Neural cell (in vitro differentiated cells): ENCODE measurements around the gene GFRA3. TPM values are rescaled to one million over a fixed set of nuclear protein-coding genes. Genes with fewer than 3 reads are reported as not detected.

Experiments used
- H2AFZ ChIP-seq: fragments of 200-600, 300-800 bp; sonication (generic), shearing (Covaris generic); 2 replicates; pipeline ENCODE4 v1.6.0; 2014; ENCODE audit warnings: low read depth, mild to moderate bottlenecking, antibody characterized with exemption, low read length, moderate library complexity
- H3F3A ChIP-seq: fragments of 200-600 bp; shearing (Covaris generic); 2 replicates; pipeline ENCODE4 v1.6.1; 2016; ENCODE audit warnings: mild to moderate bottlenecking, moderate library complexity, mixed read lengths, antibody characterized with exemption, low read length; ENCODE audit not compliant: insufficient read depth, poor library complexity, severe bottlenecking
- H3K27ac ChIP-seq: fragments of 200-600, 300-800 bp; sonication (generic), shearing (Covaris generic); 2 replicates; pipeline ENCODE4 v1.5.1; 2014; ENCODE audit warnings: mild to moderate bottlenecking, low read length, moderate library complexity
- H3K27me3 ChIP-seq: fragments of 300-800, 200-600 bp; sonication (generic), shearing (Covaris generic); 2 replicates; pipeline ENCODE4 v1.6.0; 2014; ENCODE audit warnings: mild to moderate bottlenecking, low read depth, low read length, moderate library complexity; ENCODE audit not compliant: insufficient read depth
- H3K36me3 ChIP-seq: fragments of 300-800, 200-600 bp; sonication (generic), shearing (Covaris generic); 2 replicates; pipeline ENCODE4 v1.5.1; 2014; ENCODE audit warnings: mild to moderate bottlenecking, antibody characterized with exemption, low read length, moderate library complexity; ENCODE audit not compliant: insufficient read depth
- H3K4me2 ChIP-seq: fragments of 300-800, 200-600 bp; sonication (generic), shearing (Covaris generic); 2 replicates; pipeline ENCODE4 v1.6.0; 2014; ENCODE audit warnings: mild to moderate bottlenecking, low read length
- H3K4me3 ChIP-seq: fragments of 300-800, 200-600 bp; sonication (generic), shearing (Covaris generic); 2 replicates; pipeline ENCODE4 v1.5.1; 2014; ENCODE audit warnings: mild to moderate bottlenecking, low read length, moderate library complexity
- H3K79me2 ChIP-seq: fragments of 200-600 bp; shearing (Covaris generic); replicated peaks from 2 replicates; pipeline ENCODE4 v1.6.0; 2014; ENCODE audit warnings: mild to moderate bottlenecking, low read length, moderate library complexity; ENCODE audit not compliant: insufficient read depth
- H3K9ac ChIP-seq: fragments of 300-800, 200-600 bp; sonication (generic), shearing (Covaris generic); 2 replicates; pipeline ENCODE4 v1.6.1; 2016; ENCODE audit warnings: mild to moderate bottlenecking, low read length, mixed read lengths
- H3K9me2 ChIP-seq: fragments of 200-600 bp; shearing (Covaris generic); 2 replicates; pipeline ENCODE4 v1.6.1; 2016; ENCODE audit warnings: mild to moderate bottlenecking, low read length, mixed read lengths; ENCODE audit not compliant: insufficient read depth
- H3K9me3 ChIP-seq: fragments of 200-600, 300-800 bp; sonication (generic), shearing (Covaris generic); 2 replicates; pipeline ENCODE4 v1.6.1; 2016; ENCODE audit warnings: mild to moderate bottlenecking, mixed run types, low read length, moderate library complexity, mixed read lengths
- H4K20me1 ChIP-seq: fragments of 200-600 bp; shearing (Covaris generic); 2 replicates; pipeline ENCODE4 v1.6.1; 2016; ENCODE audit warnings: mild to moderate bottlenecking, mixed run types; ENCODE audit not compliant: insufficient read depth
- EP300 ChIP-seq: fragments of 450-650 bp; conservative IDR thresholded peaks from 2 replicates; pipeline ENCODE4 v1.6.1; 2014; ENCODE audit warnings: antibody characterized with exemption, mild to moderate bottlenecking, moderate library complexity; ENCODE audit not compliant: poor library complexity, severe bottlenecking
- EZH2 ChIP-seq: fragments of 200-600, 300-800 bp; shearing (Covaris generic), sonication (generic); IDR thresholded peaks from 2 replicates; pipeline ENCODE4 v1.6.1; 2014; ENCODE audit warnings: antibody characterized with exemption, low read length, borderline replicate concordance, mild to moderate bottlenecking; ENCODE audit not compliant: insufficient read depth, poor library complexity, severe bottlenecking
- MXI1 ChIP-seq: fragments of 450-650 bp; conservative IDR thresholded peaks from 2 replicates; pipeline ENCODE4 v1.6.1; 2014; ENCODE audit warnings: antibody characterized with exemption, mild to moderate bottlenecking; ENCODE audit not compliant: poor library complexity, severe bottlenecking
- POLR2AphosphoS5 ChIP-seq: IDR thresholded peaks from 2 replicates; pipeline ENCODE4 v1.6.1; 2012
- RAD21 ChIP-seq: fragments of 450-650 bp; conservative IDR thresholded peaks from 2 replicates; pipeline ENCODE4 v1.6.1; 2014; ENCODE audit warnings: antibody characterized with exemption, mild to moderate bottlenecking, moderate library complexity
- SMC3 ChIP-seq: fragments of 450-650 bp; conservative IDR thresholded peaks from 2 replicates; pipeline ENCODE4 v1.6.1; 2014; ENCODE audit warnings: antibody characterized with exemption, mild to moderate bottlenecking, moderate library complexity; ENCODE audit not compliant: poor library complexity
- TAF1 ChIP-seq: IDR thresholded peaks from 2 replicates; pipeline ENCODE4 v1.6.1; 2012; ENCODE audit warnings: low read depth
- polyA plus RNA-seq: library from polyadenylated mRNA; depleted of rRNA; stranded (reverse); fragments of >200 nt; gene quantifications from 2 replicates; pipeline ENCODE4 v1.2.3, GENCODE V29; 2014
- TF ChIP-seq, protein P1 (sequence below): fragments of 450-650 bp; IDR thresholded peaks from 2 replicates; pipeline ENCODE4 v1.5.1; 2014; ENCODE audit warnings: antibody characterized with exemption, mild to moderate bottlenecking, moderate library complexity; ENCODE audit not compliant: poor library complexity, severe bottlenecking
- TF ChIP-seq, protein P2 (sequence below): IDR thresholded peaks from 2 replicates; pipeline ENCODE4 v1.6.1; 2012; ENCODE audit warnings: borderline replicate concordance

GFRA3 gene
- polyA plus RNA-seq, 1 donor from 2014 or later, result not detected

DNA sequence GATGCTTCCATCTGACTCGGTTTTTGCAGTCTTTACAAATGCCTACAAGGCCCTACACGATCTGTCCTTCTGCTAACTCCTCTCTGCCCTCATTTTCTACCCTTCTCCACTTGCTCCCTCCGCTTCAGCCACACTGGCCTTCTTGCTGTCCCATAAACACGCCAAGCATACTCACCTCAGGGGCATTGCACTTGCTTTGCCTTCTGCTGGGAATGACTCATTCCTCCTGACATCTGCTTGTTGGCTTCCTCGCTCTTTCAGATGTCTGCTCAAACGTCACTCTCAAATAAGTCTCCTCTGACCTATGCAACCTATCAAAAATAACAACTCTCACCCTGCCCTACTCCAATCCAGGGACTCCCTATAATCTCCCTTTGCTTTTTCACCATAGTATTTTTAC lies 29.0 kb upstream of the GFRA3 start:
- H3K27ac ChIP-seq, result no peak overlapping the region
- no peaks in the 10 kb centered on the region for H3K79me2 ChIP-seq
- H3K9ac ChIP-seq, result no peak overlapping the region
- H3K9me2 ChIP-seq, result no peaks in the 10 kb centered on the region
- H3K36me3 ChIP-seq, result no peaks in the 10 kb centered on the region
- no peak overlapping the region for H3K4me3 ChIP-seq
- H3K27me3 ChIP-seq, result no peaks in the 10 kb centered on the region
- no peaks in the 10 kb centered on the region for H3F3A ChIP-seq
- H4K20me1 ChIP-seq, result no peaks in the 10 kb centered on the region
- TF ChIP-seq SMC3, result no peak
- TF ChIP-seq RAD21, result no peak
- TF ChIP-seq POLR2AphosphoS5, result no peak
- TF ChIP-seq, protein P1, sequence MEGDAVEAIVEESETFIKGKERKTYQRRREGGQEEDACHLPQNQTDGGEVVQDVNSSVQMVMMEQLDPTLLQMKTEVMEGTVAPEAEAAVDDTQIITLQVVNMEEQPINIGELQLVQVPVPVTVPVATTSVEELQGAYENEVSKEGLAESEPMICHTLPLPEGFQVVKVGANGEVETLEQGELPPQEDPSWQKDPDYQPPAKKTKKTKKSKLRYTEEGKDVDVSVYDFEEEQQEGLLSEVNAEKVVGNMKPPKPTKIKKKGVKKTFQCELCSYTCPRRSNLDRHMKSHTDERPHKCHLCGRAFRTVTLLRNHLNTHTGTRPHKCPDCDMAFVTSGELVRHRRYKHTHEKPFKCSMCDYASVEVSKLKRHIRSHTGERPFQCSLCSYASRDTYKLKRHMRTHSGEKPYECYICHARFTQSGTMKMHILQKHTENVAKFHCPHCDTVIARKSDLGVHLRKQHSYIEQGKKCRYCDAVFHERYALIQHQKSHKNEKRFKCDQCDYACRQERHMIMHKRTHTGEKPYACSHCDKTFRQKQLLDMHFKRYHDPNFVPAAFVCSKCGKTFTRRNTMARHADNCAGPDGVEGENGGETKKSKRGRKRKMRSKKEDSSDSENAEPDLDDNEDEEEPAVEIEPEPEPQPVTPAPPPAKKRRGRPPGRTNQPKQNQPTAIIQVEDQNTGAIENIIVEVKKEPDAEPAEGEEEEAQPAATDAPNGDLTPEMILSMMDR, result no peak
- TF ChIP-seq EP300, result no peak
- TF ChIP-seq EZH2, result no peak
- TF ChIP-seq MXI1, result no peak
- no peak for TF ChIP-seq TAF1
- TF ChIP-seq, protein P2, sequence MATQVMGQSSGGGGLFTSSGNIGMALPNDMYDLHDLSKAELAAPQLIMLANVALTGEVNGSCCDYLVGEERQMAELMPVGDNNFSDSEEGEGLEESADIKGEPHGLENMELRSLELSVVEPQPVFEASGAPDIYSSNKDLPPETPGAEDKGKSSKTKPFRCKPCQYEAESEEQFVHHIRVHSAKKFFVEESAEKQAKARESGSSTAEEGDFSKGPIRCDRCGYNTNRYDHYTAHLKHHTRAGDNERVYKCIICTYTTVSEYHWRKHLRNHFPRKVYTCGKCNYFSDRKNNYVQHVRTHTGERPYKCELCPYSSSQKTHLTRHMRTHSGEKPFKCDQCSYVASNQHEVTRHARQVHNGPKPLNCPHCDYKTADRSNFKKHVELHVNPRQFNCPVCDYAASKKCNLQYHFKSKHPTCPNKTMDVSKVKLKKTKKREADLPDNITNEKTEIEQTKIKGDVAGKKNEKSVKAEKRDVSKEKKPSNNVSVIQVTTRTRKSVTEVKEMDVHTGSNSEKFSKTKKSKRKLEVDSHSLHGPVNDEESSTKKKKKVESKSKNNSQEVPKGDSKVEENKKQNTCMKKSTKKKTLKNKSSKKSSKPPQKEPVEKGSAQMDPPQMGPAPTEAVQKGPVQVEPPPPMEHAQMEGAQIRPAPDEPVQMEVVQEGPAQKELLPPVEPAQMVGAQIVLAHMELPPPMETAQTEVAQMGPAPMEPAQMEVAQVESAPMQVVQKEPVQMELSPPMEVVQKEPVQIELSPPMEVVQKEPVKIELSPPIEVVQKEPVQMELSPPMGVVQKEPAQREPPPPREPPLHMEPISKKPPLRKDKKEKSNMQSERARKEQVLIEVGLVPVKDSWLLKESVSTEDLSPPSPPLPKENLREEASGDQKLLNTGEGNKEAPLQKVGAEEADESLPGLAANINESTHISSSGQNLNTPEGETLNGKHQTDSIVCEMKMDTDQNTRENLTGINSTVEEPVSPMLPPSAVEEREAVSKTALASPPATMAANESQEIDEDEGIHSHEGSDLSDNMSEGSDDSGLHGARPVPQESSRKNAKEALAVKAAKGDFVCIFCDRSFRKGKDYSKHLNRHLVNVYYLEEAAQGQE, result no peak
- H2AFZ ChIP-seq, result no peak overlapping the region
- H3K9me3 ChIP-seq, result no peaks in the 10 kb centered on the region
- H3K4me2 ChIP-seq, result no peak overlapping the region

DNA sequence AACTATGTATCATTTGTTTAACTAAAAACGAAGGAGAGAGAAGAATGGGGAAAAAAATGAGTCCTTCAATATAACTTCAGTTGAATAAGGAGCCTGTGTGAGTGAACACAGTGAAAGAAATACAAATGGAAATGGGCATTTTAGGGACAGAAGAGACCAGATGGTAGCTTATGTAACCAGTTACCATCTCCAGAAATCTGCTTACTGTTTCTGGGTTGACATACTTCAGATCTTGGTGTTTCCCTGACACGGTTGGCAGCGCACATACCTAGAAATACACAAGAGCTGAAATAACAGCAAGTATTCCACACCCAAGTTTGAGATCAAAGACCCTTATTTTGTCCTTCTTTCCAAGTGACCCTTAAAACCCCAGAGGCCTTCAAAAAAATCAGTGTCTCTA lies 14.9 kb upstream of the GFRA3 start:
- Histone ChIP-seq H3K4me3 (no peak overlapping the region), H3K4me2 (no peak overlapping the region), H3K36me3 (no peaks in the 10 kb centered on the region), H3K79me2 (no peaks in the 10 kb centered on the region), H2AFZ (no peak overlapping the region), H3K9me3 (no peaks in the 10 kb centered on the region), H4K20me1 (no peaks in the 10 kb centered on the region), H3K9me2 (no peaks in the 10 kb centered on the region), H3K27me3 (no peaks in the 10 kb centered on the region), H3K9ac (no peak overlapping the region), H3K27ac (no peak overlapping the region), H3F3A (no peaks in the 10 kb centered on the region)
- TF ChIP-seq, protein P1, result no peak
- TF ChIP-seq TAF1 (no peak), EZH2 (no peak), RAD21 (no peak), POLR2AphosphoS5 (no peak), EP300 (no peak), SMC3 (no peak), MXI1 (no peak)
- TF ChIP-seq, protein P2, result no peak
